Right lobe of liver (tissue), 6 donors: ENCODE results near the gene RXFP1. TPM values are rescaled to one million over a fixed set of nuclear protein-coding genes. Genes with fewer than 3 reads are reported as not detected.

Source experiments
- ATAC-seq, 4 donors: fragments of 200-7000 bp; cut with Tn5 transposase; one replicate each; pipeline ENCODE4 v1.9.1; 2020; ENCODE audit warnings: mild to moderate bottlenecking in 4 of 4, moderate library complexity in 4 of 4
- DNase-seq, 3 donors: peaks; one replicate each; pipeline ENCODE4 v3.0.0-alpha.2; 2020
- H3K27ac ChIP-seq, 3 donors: fragments of 200-600 bp; one replicate each; pipeline ENCODE4 v1.8.0; 2022
- H3K27me3 ChIP-seq, 2 donors: fragments of 200-600 bp; one replicate each; pipeline ENCODE4 v1.8.0; 2022
- H3K36me3 ChIP-seq, 4 donors: fragments of 200-600 bp; sonication (generic) in 1 of 4; one replicate each; pipeline versions ENCODE4 v1.5.1 to v1.8.0; 2017 to 2022; ENCODE audit warnings: control low read depth in 1 of 4
- H3K4me1 ChIP-seq, 4 donors: fragments of 200-600 bp; sonication (generic) in 1 of 4; one replicate each; pipeline versions ENCODE4 v1.5.1 to v1.8.0; 2017 to 2022; ENCODE audit warnings: control low read depth in 1 of 4
- H3K4me3 ChIP-seq, 3 donors: fragments of 200-600 bp; one replicate each; pipeline ENCODE4 v1.8.0; 2022
- H3K9me3 ChIP-seq, 4 donors: fragments of 200-600 bp; sonication (generic) in 1 of 4; one replicate each; pipeline versions ENCODE4 v1.5.1 to v1.8.0; 2017 to 2022; ENCODE audit warnings: control low read depth in 1 of 4
- POLR2A ChIP-seq: fragments of 450-650 bp; IDR thresholded peaks from one replicate; pipeline ENCODE4 v1.6.1; 2017; ENCODE audit warnings: antibody characterized with exemption, mild to moderate bottlenecking
- WGBS: methylation state at CpG from one replicate; pipeline ENCODE4 v1.1.6; 2018; ENCODE audit warnings: low coverage, low lambda C conversion rate; ENCODE audit not compliant: insufficient coverage; ENCODE audit errors: missing lambda C conversion rate; 5-methylcytosine and 5-hydroxymethylcytosine counted together
- intact Hi-C, 2 donors: fragments of 100-400 bp; cut with DNase I; formaldehyde crosslinking; loops; one replicate each; pipeline versions ENCODE4 v1.11.2 to v1.14.1; 2022
- total RNA-seq, 6 experiments: library from RNA; depleted of rRNA in 2 of 6; stranded (reverse); fragments of >200 nt in 2 of 6; fragmentation: NEBNext Ultra II Directional in 3 of 6; extraction: Animal tissue kit (Norgen Biotek cat#: 25700) in 3 of 6; gene quantifications; one replicate each; pipeline versions ENCODE4 v1.1.0 to v1.2.4, GENCODE V29; 2016 to 2023
- TF ChIP-seq, protein P1 (sequence below), 4 donors: fragments of 200-600 bp in 3 of 4; fragments of 450-650 bp in 1 of 4; IDR thresholded peaks; one replicate each; pipeline versions ENCODE4 v1.5.1 to v1.8.0; 2016 to 2022; ENCODE audit warnings: antibody characterized with exemption in 4 of 4, mild to moderate bottlenecking in 2 of 4
- donor health status: DM: no; HTN: yes; CAD: no.
- donor health status: DM: no; HTN: no; CAD: no.
- donor health status: DM: no; HTN: no; CAD: no.
- donor health status: DM: no; HTN: yes; CAD: no.
- donor health status: DM: no; HTN: yes; CAD: no.

The RXFP1 gene
- total RNA-seq, 6 experiments from 2014 or later, result 0.88 to 3.4 (median 1.3) TPM

GRCh38 chr4:158581161-158581560, 59.5 kb downstream of the RXFP1 start:
- no peaks in the 10 kb centered on the region for H3K4me1 ChIP-seq
- intact Hi-C loops, result no loop called here
- H3K9me3 ChIP-seq, result no peaks in the 10 kb centered on the region
- ATAC-seq, result no peak
- no peaks in the 10 kb centered on the region for H3K36me3 ChIP-seq
- TF ChIP-seq POLR2A, result no peak
- TF ChIP-seq, protein P1, sequence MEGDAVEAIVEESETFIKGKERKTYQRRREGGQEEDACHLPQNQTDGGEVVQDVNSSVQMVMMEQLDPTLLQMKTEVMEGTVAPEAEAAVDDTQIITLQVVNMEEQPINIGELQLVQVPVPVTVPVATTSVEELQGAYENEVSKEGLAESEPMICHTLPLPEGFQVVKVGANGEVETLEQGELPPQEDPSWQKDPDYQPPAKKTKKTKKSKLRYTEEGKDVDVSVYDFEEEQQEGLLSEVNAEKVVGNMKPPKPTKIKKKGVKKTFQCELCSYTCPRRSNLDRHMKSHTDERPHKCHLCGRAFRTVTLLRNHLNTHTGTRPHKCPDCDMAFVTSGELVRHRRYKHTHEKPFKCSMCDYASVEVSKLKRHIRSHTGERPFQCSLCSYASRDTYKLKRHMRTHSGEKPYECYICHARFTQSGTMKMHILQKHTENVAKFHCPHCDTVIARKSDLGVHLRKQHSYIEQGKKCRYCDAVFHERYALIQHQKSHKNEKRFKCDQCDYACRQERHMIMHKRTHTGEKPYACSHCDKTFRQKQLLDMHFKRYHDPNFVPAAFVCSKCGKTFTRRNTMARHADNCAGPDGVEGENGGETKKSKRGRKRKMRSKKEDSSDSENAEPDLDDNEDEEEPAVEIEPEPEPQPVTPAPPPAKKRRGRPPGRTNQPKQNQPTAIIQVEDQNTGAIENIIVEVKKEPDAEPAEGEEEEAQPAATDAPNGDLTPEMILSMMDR (IDR thresholded peaks at IDR 0.05), result no peak
- H3K27me3 ChIP-seq, result no peaks in the 10 kb centered on the region
- no peak for DNase-seq
- H3K4me3 ChIP-seq, result no peak overlapping the region
- no peak overlapping the region for H3K27ac ChIP-seq

- Histone ChIP-seq H3K27ac (no peak overlapping the region), H3K4me3 (no peak overlapping the region), H3K36me3 (no peaks in the 10 kb centered on the region), H3K9me3 (no peaks in the 10 kb centered on the region), H3K4me1 (no peaks in the 10 kb centered on the region), H3K27me3 (no peaks in the 10 kb centered on the region)
- ATAC-seq, result no peak
- 52% methylated on average over 2 of the region's 4 CpGs for WGBS
- intact Hi-C loops, result no loop called here
- TF ChIP-seq, protein P1 (IDR thresholded peaks at IDR 0.05), result no peak
- no peak for TF ChIP-seq POLR2A
- no peak for DNase-seq
Observed at GRCh38 chr4:158586881-158587280, 65.2 kb downstream of the RXFP1 start.

GRCh38 chr4:158588285-158588684, 66.6 kb downstream of the RXFP1 start:
- H3K9me3 ChIP-seq, result no peaks in the 10 kb centered on the region
- no peak overlapping the region for H3K4me3 ChIP-seq
- ATAC-seq (no peak), DNase-seq (no peak)
- H3K27ac ChIP-seq, result no peak overlapping the region
- TF ChIP-seq POLR2A, result no peak
- TF ChIP-seq, protein P1 (IDR thresholded peaks at IDR 0.05), result no peak
- WGBS, result 78% methylated on average over 6 of the region's 6 CpGs
- H3K27me3 ChIP-seq, result no peaks in the 10 kb centered on the region
- intact Hi-C loops, result no loop called here
- H3K4me1 ChIP-seq, result no peaks in the 10 kb centered on the region
- no peaks in the 10 kb centered on the region for H3K36me3 ChIP-seq

DNA sequence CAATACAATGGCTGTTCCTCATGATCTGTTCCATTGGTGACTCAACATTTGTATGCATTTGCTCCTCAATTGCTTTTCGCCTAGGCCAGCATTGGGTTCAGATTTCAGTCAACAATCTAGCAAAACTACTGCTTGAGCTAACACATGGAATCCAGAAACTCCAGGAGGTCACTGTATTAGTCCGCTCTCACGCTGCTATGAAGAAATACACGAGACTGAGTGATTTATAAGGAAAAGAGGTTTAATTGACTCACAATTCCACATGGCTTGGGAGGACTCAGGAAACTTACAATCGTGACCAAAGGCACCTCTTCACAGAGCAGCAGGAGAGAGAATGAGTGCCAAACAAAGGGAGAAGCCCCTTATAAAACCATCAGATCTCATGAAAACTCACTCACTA, 67.1 kb downstream of the RXFP1 start:
- H3K9me3 ChIP-seq, result no peaks in the 10 kb centered on the region
- no peaks in the 10 kb centered on the region for H3K36me3 ChIP-seq
- intact Hi-C loops, result no loop called here
- ATAC-seq (no peak), DNase-seq (no peak)
- H3K4me3 ChIP-seq, result no peak overlapping the region
- H3K4me1 ChIP-seq, result no peaks in the 10 kb centered on the region
- no peak overlapping the region for H3K27ac ChIP-seq
- no peaks in the 10 kb centered on the region for H3K27me3 ChIP-seq
- TF ChIP-seq, protein P1 (IDR thresholded peaks at IDR 0.05), result no peak
- no peak for TF ChIP-seq POLR2A
- WGBS, result 64% methylated on average over 5 of the region's 5 CpGs

DNA sequence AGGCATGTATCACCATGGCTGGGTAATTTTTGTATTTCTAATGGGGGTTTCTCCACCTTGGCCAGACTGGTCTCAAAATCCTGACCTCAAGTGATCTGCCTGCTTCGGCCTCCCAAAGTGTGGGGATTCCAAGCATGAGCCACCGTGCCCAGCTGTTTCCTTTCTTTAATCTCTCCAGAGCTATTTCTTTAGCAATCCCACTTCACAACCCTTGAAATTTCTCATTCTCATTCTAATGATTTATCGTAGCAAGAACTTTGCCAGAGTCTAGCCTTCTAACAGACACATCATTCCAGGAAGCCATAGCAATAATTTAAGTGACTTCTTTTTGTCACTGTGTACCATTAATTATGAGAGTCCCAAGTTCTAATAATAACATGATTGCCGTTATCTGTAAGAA, 68.6 kb downstream of the RXFP1 start:
- ATAC-seq (no peak), DNase-seq (no peak)
- no peaks in the 10 kb centered on the region for H3K9me3 ChIP-seq
- no peaks in the 10 kb centered on the region for H3K27me3 ChIP-seq
- no peaks in the 10 kb centered on the region for H3K4me1 ChIP-seq
- WGBS, result 33% methylated on average over 4 of the region's 4 CpGs
- H3K4me3 ChIP-seq, result no peak overlapping the region
- TF ChIP-seq, protein P1 (IDR thresholded peaks at IDR 0.05), result no peak
- no peak for TF ChIP-seq POLR2A
- intact Hi-C loops, result no loop called here
- H3K36me3 ChIP-seq, result no peaks in the 10 kb centered on the region
- no peak overlapping the region for H3K27ac ChIP-seq
